Panc1 (cell line): ENCODE results near the gene SGMS1. TPM values are rescaled to one million over a fixed set of nuclear protein-coding genes. Genes with fewer than 3 reads are reported as not detected.

Experiments used
- ATAC-seq: fragments of 200-7000 bp; cut with Tn5 transposase; 2 replicates; pipeline ENCODE4 v1.9.1; 2020; ENCODE audit warnings: mild to moderate bottlenecking, moderate library complexity
- BruUV-seq: library from RNA; stranded (reverse); fragments of 400-500 nt; replicated peaks from 2 replicates; lab custom pipeline; 2021; lab: Mats Ljungman, UMichigan
- CTCF ChIA-PET: fragments of 300-600 bp; sonication (Branson Sonifier 250); formaldehyde crosslinking; loops from one replicate; lab custom pipeline; 2022; ENCODE audit warnings: antibody characterized with exemption; lab: Charles Lee
- POLR2A ChIA-PET: fragments of 300-600 bp; sonication (Branson Sonifier 250); formaldehyde crosslinking; loops from one replicate; lab custom pipeline; 2022; ENCODE audit warnings: antibody characterized with exemption; lab: Charles Lee
- DNase-seq: peaks from one replicate; pipeline ENCODE4 v3.0.0-alpha.2; 2010; ENCODE audit warnings: low read depth, low spot score
- H3K27ac ChIP-seq: 2 replicates; pipeline ENCODE4 v1.5.1; 2011; ENCODE audit warnings: mild to moderate bottlenecking, low read length, inconsistent platforms
- H3K27me3 ChIP-seq: fragments of 200-500 bp; sonication (Bioruptor generic); 2 replicates; pipeline ENCODE4 v1.6.0; 2014; ENCODE audit warnings: low read length, inconsistent platforms; ENCODE audit not compliant: control insufficient read depth, insufficient read depth
- H3K36me3 ChIP-seq: fragments of 200-500 bp; sonication (Bioruptor generic); 2 replicates; pipeline ENCODE4 v1.5.1; 2014; ENCODE audit warnings: inconsistent platforms, mild to moderate bottlenecking, low read length, moderate library complexity; ENCODE audit not compliant: control insufficient read depth, insufficient read depth
- H3K4me1 ChIP-seq: 2 replicates; pipeline ENCODE4 v1.5.1; 2011; ENCODE audit warnings: inconsistent platforms, mild to moderate bottlenecking, low read length, moderate library complexity; ENCODE audit not compliant: control insufficient read depth, insufficient read depth
- H3K4me3 ChIP-seq, 2 experiments: 2 replicates each; pipeline ENCODE4 v1.5.1; 2011 to 2012; ENCODE audit warnings: low read depth in 2 of 2, low read length in 2 of 2, mild to moderate bottlenecking in 2 of 2, inconsistent platforms in 1 of 2, moderate library complexity in 1 of 2
- H3K9me3 ChIP-seq: fragments of 200-500 bp; sonication (Bioruptor generic); 2 replicates; pipeline ENCODE4 v1.5.1; 2014; ENCODE audit warnings: low read depth, mild to moderate bottlenecking, inconsistent platforms, low read length, moderate library complexity; ENCODE audit not compliant: control insufficient read depth, insufficient read depth
- POLR2AphosphoS5 ChIP-seq: IDR thresholded peaks from 2 replicates; pipeline ENCODE4 v1.6.1; 2012; ENCODE audit warnings: mild to moderate bottlenecking, low read depth, low read length, moderate library complexity
- SIN3A ChIP-seq: IDR thresholded peaks from 2 replicates; pipeline ENCODE4 v1.6.1; 2012; ENCODE audit warnings: low read depth, mild to moderate bottlenecking, low read length, moderate library complexity, borderline replicate concordance; ENCODE audit not compliant: insufficient read depth
- TCF7L2 ChIP-seq: IDR thresholded peaks from 2 replicates; pipeline ENCODE4 v1.6.1; 2011; ENCODE audit warnings: mild to moderate bottlenecking, low read depth, low read length, inconsistent platforms
- in situ Hi-C: cut with HindIII; loops from 2 replicates; pipeline ENCODE4 v1.10.0; 2016; ENCODE audit warnings: low sequenced_read_pairs, low pct_unique_long_range_greater_than_20kb
- intact Hi-C: fragments of 100-400 bp; cut with micrococcal nuclease; formaldehyde crosslinking; loops from one replicate; pipeline ENCODE4 v1.10.0; 2022; ENCODE audit not compliant: unreplicated experiment
- total RNA-seq: library from RNA; stranded (reverse); gene quantifications from one replicate; pipeline ENCODE4 v1.2.1, GENCODE V29; 2021; ENCODE audit not compliant: unreplicated experiment
- TF ChIP-seq, protein P1 (sequence below): fragments of 450-650 bp; IDR thresholded peaks from 2 replicates; pipeline ENCODE4 v1.5.1; 2017; ENCODE audit warnings: mild to moderate bottlenecking
- TF ChIP-seq, protein P2 (sequence below), 2 experiments: IDR thresholded peaks; 2 replicates each; pipeline ENCODE4 v1.6.1; 2011 to 2012; ENCODE audit warnings: low read depth in 2 of 2, control low read depth in 1 of 2, low read length in 1 of 2, mild to moderate bottlenecking in 1 of 2, moderate library complexity in 1 of 2; ENCODE audit not compliant: insufficient read depth in 1 of 2

SGMS1 gene
- total RNA-seq, 1 experiment from 2014 or later, result 22.0 TPM

- Histone ChIP-seq H3K9me3 (no peaks in the 10 kb centered on the region), H3K4me3 (no peak overlapping the region), H3K27me3 (no peaks in the 10 kb centered on the region), H3K36me3 (no peaks in the 10 kb centered on the region), H3K4me1 (no peaks in the 10 kb centered on the region; the same call in 1 of the 2 replicates), H3K27ac (no peak overlapping the region)
- DNase-seq, result no peak
- POLR2A ChIA-PET, result no interaction called here
- intact Hi-C loops (no loop called here), in situ Hi-C loops (no loop called here)
- no peak for ATAC-seq
- no TSS peak for BruUV-seq
- CTCF ChIA-PET, result no interaction called here
- TF ChIP-seq SIN3A, result no peak
- no peak for TF ChIP-seq TCF7L2
- TF ChIP-seq, protein P1, sequence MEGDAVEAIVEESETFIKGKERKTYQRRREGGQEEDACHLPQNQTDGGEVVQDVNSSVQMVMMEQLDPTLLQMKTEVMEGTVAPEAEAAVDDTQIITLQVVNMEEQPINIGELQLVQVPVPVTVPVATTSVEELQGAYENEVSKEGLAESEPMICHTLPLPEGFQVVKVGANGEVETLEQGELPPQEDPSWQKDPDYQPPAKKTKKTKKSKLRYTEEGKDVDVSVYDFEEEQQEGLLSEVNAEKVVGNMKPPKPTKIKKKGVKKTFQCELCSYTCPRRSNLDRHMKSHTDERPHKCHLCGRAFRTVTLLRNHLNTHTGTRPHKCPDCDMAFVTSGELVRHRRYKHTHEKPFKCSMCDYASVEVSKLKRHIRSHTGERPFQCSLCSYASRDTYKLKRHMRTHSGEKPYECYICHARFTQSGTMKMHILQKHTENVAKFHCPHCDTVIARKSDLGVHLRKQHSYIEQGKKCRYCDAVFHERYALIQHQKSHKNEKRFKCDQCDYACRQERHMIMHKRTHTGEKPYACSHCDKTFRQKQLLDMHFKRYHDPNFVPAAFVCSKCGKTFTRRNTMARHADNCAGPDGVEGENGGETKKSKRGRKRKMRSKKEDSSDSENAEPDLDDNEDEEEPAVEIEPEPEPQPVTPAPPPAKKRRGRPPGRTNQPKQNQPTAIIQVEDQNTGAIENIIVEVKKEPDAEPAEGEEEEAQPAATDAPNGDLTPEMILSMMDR, result no peak
- TF ChIP-seq POLR2AphosphoS5, result no peak
- TF ChIP-seq, protein P2, sequence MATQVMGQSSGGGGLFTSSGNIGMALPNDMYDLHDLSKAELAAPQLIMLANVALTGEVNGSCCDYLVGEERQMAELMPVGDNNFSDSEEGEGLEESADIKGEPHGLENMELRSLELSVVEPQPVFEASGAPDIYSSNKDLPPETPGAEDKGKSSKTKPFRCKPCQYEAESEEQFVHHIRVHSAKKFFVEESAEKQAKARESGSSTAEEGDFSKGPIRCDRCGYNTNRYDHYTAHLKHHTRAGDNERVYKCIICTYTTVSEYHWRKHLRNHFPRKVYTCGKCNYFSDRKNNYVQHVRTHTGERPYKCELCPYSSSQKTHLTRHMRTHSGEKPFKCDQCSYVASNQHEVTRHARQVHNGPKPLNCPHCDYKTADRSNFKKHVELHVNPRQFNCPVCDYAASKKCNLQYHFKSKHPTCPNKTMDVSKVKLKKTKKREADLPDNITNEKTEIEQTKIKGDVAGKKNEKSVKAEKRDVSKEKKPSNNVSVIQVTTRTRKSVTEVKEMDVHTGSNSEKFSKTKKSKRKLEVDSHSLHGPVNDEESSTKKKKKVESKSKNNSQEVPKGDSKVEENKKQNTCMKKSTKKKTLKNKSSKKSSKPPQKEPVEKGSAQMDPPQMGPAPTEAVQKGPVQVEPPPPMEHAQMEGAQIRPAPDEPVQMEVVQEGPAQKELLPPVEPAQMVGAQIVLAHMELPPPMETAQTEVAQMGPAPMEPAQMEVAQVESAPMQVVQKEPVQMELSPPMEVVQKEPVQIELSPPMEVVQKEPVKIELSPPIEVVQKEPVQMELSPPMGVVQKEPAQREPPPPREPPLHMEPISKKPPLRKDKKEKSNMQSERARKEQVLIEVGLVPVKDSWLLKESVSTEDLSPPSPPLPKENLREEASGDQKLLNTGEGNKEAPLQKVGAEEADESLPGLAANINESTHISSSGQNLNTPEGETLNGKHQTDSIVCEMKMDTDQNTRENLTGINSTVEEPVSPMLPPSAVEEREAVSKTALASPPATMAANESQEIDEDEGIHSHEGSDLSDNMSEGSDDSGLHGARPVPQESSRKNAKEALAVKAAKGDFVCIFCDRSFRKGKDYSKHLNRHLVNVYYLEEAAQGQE (IDR thresholded peaks at IDR 0.05; ENCODE audit: insufficient read depth in 1 of 2, low read depth in 2 of 2, low read length in 1 of 2), result no peak
These were observed 115.3 kb downstream of the SGMS1 start for GRCh38 chr10:50508315-50509051.

- ATAC-seq (no peak), DNase-seq (no peak)
- no TSS peak for BruUV-seq
- in situ Hi-C loops (no loop called here), intact Hi-C loops (no loop called here)
- no peaks in the 10 kb centered on the region for H3K36me3 ChIP-seq
- no peaks in the 10 kb centered on the region; the same call in 1 of the 2 replicates for H3K4me1 ChIP-seq
- POLR2A ChIA-PET, result no interaction called here
- no peak for TF ChIP-seq TCF7L2
- no peak for TF ChIP-seq POLR2AphosphoS5
- TF ChIP-seq SIN3A, result no peak
- TF ChIP-seq, protein P1, result no peak
- TF ChIP-seq, protein P2 (IDR thresholded peaks at IDR 0.05; ENCODE audit: insufficient read depth in 1 of 2, low read depth in 2 of 2, low read length in 1 of 2), result no peak
- H3K4me3 ChIP-seq, result no peak overlapping the region
- H3K27me3 ChIP-seq, result no peaks in the 10 kb centered on the region
- CTCF ChIA-PET, result no interaction called here
- no peaks in the 10 kb centered on the region for H3K9me3 ChIP-seq
- no peak overlapping the region for H3K27ac ChIP-seq
These were observed 116.7 kb downstream of the SGMS1 start for GRCh38 chr10:50506861-50507573.
